ENCODE results near the gene GALNT9. TPM values are rescaled to one million over a fixed set of nuclear protein-coding genes. Genes with fewer than 3 reads are reported as not detected.

Gene GALNT9
- total RNA-seq, 6 experiments from 2014 or later, result not detected

- Mint-ChIP-seq H3K4me1 (ENCODE audit: low read depth) (no peaks in the 10 kb centered on the region), H3K27me3 (ENCODE audit: insufficient read depth) (peaks cover 23% of the 10 kb centered on the region), H3K36me3 (ENCODE audit: low read depth) (no peaks in the 10 kb centered on the region), H3K9me3 (no peaks in the 10 kb centered on the region), H3K4me3 (no peak overlapping the region), H3K27ac (no peak overlapping the region)
- no peak for TF ChIP-seq CTCF (IDR thresholded peaks at IDR 0.05)
- no peak for DNase-seq
Measured at GRCh38 chr12:132178801-132179401, 150.5 kb downstream of the GALNT9 start.

- Mint-ChIP-seq H3K36me3 (ENCODE audit: low read depth) (no peaks in the 10 kb centered on the region), H3K4me3 (no peak overlapping the region), H3K9me3 (no peaks in the 10 kb centered on the region), H3K27ac (no peak overlapping the region), H3K27me3 (ENCODE audit: insufficient read depth) (peaks cover 23% of the 10 kb centered on the region), H3K4me1 (ENCODE audit: low read depth) (no peaks in the 10 kb centered on the region)
- DNase-seq, result no peak
- TF ChIP-seq CTCF (IDR thresholded peaks at IDR 0.05), result no peak
Measured at GRCh38 chr12:132178316-132178715, 151.1 kb downstream of the GALNT9 start.

- Mint-ChIP-seq H3K4me3 (no peak overlapping the region), H3K36me3 (ENCODE audit: low read depth) (no peaks in the 10 kb centered on the region), H3K27me3 (ENCODE audit: insufficient read depth) (peaks cover 30% of the 10 kb centered on the region), H3K4me1 (ENCODE audit: low read depth) (no peaks in the 10 kb centered on the region), H3K27ac (no peak overlapping the region), H3K9me3 (no peaks in the 10 kb centered on the region)
- DNase-seq, result no peak
- TF ChIP-seq CTCF (IDR thresholded peaks at IDR 0.05), result no peak
Measured at GRCh38 chr12:132176920-132177551, 152.4 kb downstream of the GALNT9 start.

GRCh38 chr12:132176385-132176919, 152.9 kb downstream of the GALNT9 start:
- Mint-ChIP-seq H3K36me3 (ENCODE audit: low read depth) (no peaks in the 10 kb centered on the region), H3K27me3 (ENCODE audit: insufficient read depth) (peaks cover 30% of the 10 kb centered on the region), H3K27ac (no peak overlapping the region), H3K9me3 (no peaks in the 10 kb centered on the region), H3K4me3 (no peak overlapping the region), H3K4me1 (ENCODE audit: low read depth) (no peaks in the 10 kb centered on the region)
- no peak for TF ChIP-seq CTCF (IDR thresholded peaks at IDR 0.05)
- DNase-seq, result no peak

GRCh38 chr12:132175496-132176384, 153.6 kb downstream of the GALNT9 start:
- Mint-ChIP-seq H3K27ac (no peak overlapping the region), H3K27me3 (ENCODE audit: insufficient read depth) (peaks cover 30% of the 10 kb centered on the region), H3K36me3 (ENCODE audit: low read depth) (no peaks in the 10 kb centered on the region), H3K4me1 (ENCODE audit: low read depth) (no peaks in the 10 kb centered on the region), H3K9me3 (no peaks in the 10 kb centered on the region), H3K4me3 (no peak overlapping the region)
- no peak for DNase-seq
- no peak for TF ChIP-seq CTCF (IDR thresholded peaks at IDR 0.05)
